HEK293 (cell line): ENCODE data around the gene BAIAP3.

Source experiments
- CTCF ChIA-PET: fragments of 350-600 bp; formaldehyde crosslinking; extraction: SDS; loops from one replicate; lab custom pipeline; 2021; ENCODE audit warnings: antibody characterized with exemption; lab: Yijun Ruan, JAX
- POLR2A ChIA-PET: fragments of 300-600 bp; formaldehyde crosslinking; extraction: SDS; loops from one replicate; lab custom pipeline; 2020; ENCODE audit warnings: antibody characterized with exemption, inconsistent platforms; lab: Yijun Ruan, JAX
- H3K27ac ChIP-seq: fragments of 200-500 bp; sonication (Bioruptor generic); 2 replicates; pipeline ENCODE4 v1.5.1; 2014; ENCODE audit warnings: low read depth, low read length, control low read depth, inconsistent platforms; ENCODE audit errors: extremely low read depth
- H3K36me3 ChIP-seq, 2 experiments: fragments of 200-500 bp in 1 of 2; sonication (Bioruptor generic) in 1 of 2; 1 replicate in 1 of 2; 2 replicates in 1 of 2; pipeline ENCODE4 v1.5.1; 2014 to 2017; ENCODE audit warnings: inconsistent platforms in 2 of 2, low read length in 2 of 2; ENCODE audit not compliant: control insufficient read depth in 2 of 2, insufficient read depth in 1 of 2
- H3K4me1 ChIP-seq: fragments of 200-500 bp; sonication (Bioruptor generic); 2 replicates; pipeline ENCODE4 v1.5.1; 2014; ENCODE audit warnings: mild to moderate bottlenecking, low read length, inconsistent platforms; ENCODE audit not compliant: control insufficient read depth, insufficient read depth
- H3K4me3 ChIP-seq: 2 replicates; pipeline ENCODE4 v1.5.1; 2011; ENCODE audit warnings: low read depth, mild to moderate bottlenecking, control low read depth, low read length, moderate library complexity
- H3K9me3 ChIP-seq: fragments of 200-500 bp; sonication (Bioruptor generic); 2 replicates; pipeline ENCODE4 v1.5.1; 2014; ENCODE audit warnings: low read depth, low read length, inconsistent platforms; ENCODE audit not compliant: control insufficient read depth, insufficient read depth
- BCL11B ChIP-seq: fragments of 450-650 bp; formaldehyde crosslinking; IDR thresholded peaks from 2 replicates; pipeline ENCODE4 v1.5.1; 2016; ENCODE audit warnings: low read depth, missing biosample characterization, missing genetic modification characterization
- FEZF1 ChIP-seq: fragments of 450-650 bp; formaldehyde crosslinking; IDR thresholded peaks from 2 replicates; pipeline ENCODE4 v1.5.1; 2016; ENCODE audit warnings: missing biosample characterization, missing genetic modification characterization
- HOXD13 ChIP-seq: sonication (generic); formaldehyde crosslinking; IDR thresholded peaks from 2 replicates; pipeline ENCODE4 v1.8.0; 2022; ENCODE audit warnings: missing genetic modification reagents, borderline replicate concordance
- KLF1 ChIP-seq: fragments of 450-650 bp; formaldehyde crosslinking; IDR thresholded peaks from 2 replicates; pipeline ENCODE4 v1.5.1; 2016; ENCODE audit warnings: missing biosample characterization, missing genetic modification characterization
- KLF16 ChIP-seq: fragments of 450-650 bp; formaldehyde crosslinking; IDR thresholded peaks from 2 replicates; pipeline ENCODE4 v1.5.1; 2017; ENCODE audit warnings: missing biosample characterization, missing genetic modification characterization
- TRIM28 ChIP-seq: IDR thresholded peaks from 2 replicates; pipeline ENCODE4 v1.6.1; 2011; ENCODE audit warnings: low read length, control low read depth, borderline replicate concordance
- ZBTB17 ChIP-seq: fragments of 450-650 bp; formaldehyde crosslinking; IDR thresholded peaks from 2 replicates; pipeline ENCODE4 v1.5.1; 2016; ENCODE audit warnings: missing biosample characterization, missing genetic modification characterization
- ZBTB8A ChIP-seq: fragments of 450-650 bp; formaldehyde crosslinking; IDR thresholded peaks from 2 replicates; pipeline ENCODE4 v1.5.1; 2016; ENCODE audit warnings: missing biosample characterization, missing genetic modification characterization
- ZFHX2 ChIP-seq: fragments of 450-650 bp; formaldehyde crosslinking; conservative IDR thresholded peaks from 2 replicates; pipeline ENCODE4 v1.5.1; 2016; ENCODE audit warnings: missing biosample characterization, missing genetic modification characterization
- ZNF121 ChIP-seq: fragments of 450-650 bp; formaldehyde crosslinking; IDR thresholded peaks from 2 replicates; pipeline ENCODE4 v1.5.1; 2016; ENCODE audit warnings: missing biosample characterization, missing genetic modification characterization
- ZNF37A ChIP-seq: fragments of 450-650 bp; IDR thresholded peaks from 2 replicates; pipeline ENCODE4 v1.5.1; 2018; ENCODE audit warnings: missing biosample characterization, missing genetic modification characterization
- ZNF391 ChIP-seq: fragments of 450-650 bp; formaldehyde crosslinking; IDR thresholded peaks from 2 replicates; pipeline ENCODE4 v1.5.1; 2016; ENCODE audit warnings: low read depth, missing biosample characterization, missing genetic modification characterization, borderline replicate concordance
- ZNF394 ChIP-seq: fragments of 450-650 bp; formaldehyde crosslinking; IDR thresholded peaks from 2 replicates; pipeline ENCODE4 v1.5.1; 2016; ENCODE audit warnings: missing biosample characterization, missing genetic modification characterization, mild to moderate bottlenecking, moderate library complexity, borderline replicate concordance
- ZNF473 ChIP-seq: fragments of 450-650 bp; formaldehyde crosslinking; IDR thresholded peaks from 2 replicates; pipeline ENCODE4 v1.5.1; 2017; ENCODE audit warnings: missing biosample characterization, missing genetic modification characterization
- ZNF501 ChIP-seq: fragments of 450-650 bp; formaldehyde crosslinking; IDR thresholded peaks from 2 replicates; pipeline ENCODE4 v1.5.1; 2016; ENCODE audit warnings: missing biosample characterization, missing genetic modification characterization
- ZNF530 ChIP-seq: fragments of 450-650 bp; formaldehyde crosslinking; IDR thresholded peaks from 2 replicates; pipeline ENCODE4 v1.5.1; 2016; ENCODE audit warnings: low read depth, missing biosample characterization, missing genetic modification characterization
- ZNF544 ChIP-seq: fragments of 450-650 bp; formaldehyde crosslinking; IDR thresholded peaks from 2 replicates; pipeline ENCODE4 v1.5.0; 2017; ENCODE audit warnings: missing biosample characterization, missing genetic modification characterization
- ZNF561 ChIP-seq: fragments of 450-650 bp; IDR thresholded peaks from 2 replicates; pipeline ENCODE4 v1.5.1; 2018; ENCODE audit warnings: missing biosample characterization, missing genetic modification characterization, borderline replicate concordance
- ZNF600 ChIP-seq: fragments of 450-650 bp; formaldehyde crosslinking; IDR thresholded peaks from 2 replicates; pipeline ENCODE4 v1.5.1; 2016; ENCODE audit warnings: missing biosample characterization, missing genetic modification characterization
- ZNF610 ChIP-seq: fragments of 450-650 bp; formaldehyde crosslinking; IDR thresholded peaks from 2 replicates; pipeline ENCODE4 v1.5.1; 2016; ENCODE audit warnings: missing biosample characterization, missing genetic modification characterization, borderline replicate concordance
- ZSCAN30 ChIP-seq: fragments of 450-650 bp; IDR thresholded peaks from 2 replicates; pipeline ENCODE4 v1.5.1; 2018; ENCODE audit warnings: missing biosample characterization, mild to moderate bottlenecking, missing genetic modification characterization, moderate library complexity
- TF ChIP-seq, protein P1 (sequence below): fragments of 450-650 bp; formaldehyde crosslinking; IDR thresholded peaks from 2 replicates; pipeline ENCODE4 v1.5.1; 2017; ENCODE audit warnings: missing biosample characterization, missing genetic modification characterization
- TF ChIP-seq, protein P2 (sequence below): fragments of 450-650 bp; formaldehyde crosslinking; IDR thresholded peaks from 2 replicates; pipeline ENCODE4 v1.5.1; 2016; ENCODE audit warnings: missing biosample characterization, missing genetic modification characterization
- TF ChIP-seq, protein P3 (sequence below): fragments of 450-650 bp; formaldehyde crosslinking; IDR thresholded peaks from 2 replicates; pipeline ENCODE4 v1.5.1; 2016; ENCODE audit warnings: missing biosample characterization, missing genetic modification characterization
- TF ChIP-seq, protein P4 (sequence below): fragments of 450-650 bp; formaldehyde crosslinking; IDR thresholded peaks from 2 replicates; pipeline ENCODE4 v1.5.1; 2016; ENCODE audit warnings: missing biosample characterization, missing genetic modification characterization, low read depth

The BAIAP3 gene

DNA sequence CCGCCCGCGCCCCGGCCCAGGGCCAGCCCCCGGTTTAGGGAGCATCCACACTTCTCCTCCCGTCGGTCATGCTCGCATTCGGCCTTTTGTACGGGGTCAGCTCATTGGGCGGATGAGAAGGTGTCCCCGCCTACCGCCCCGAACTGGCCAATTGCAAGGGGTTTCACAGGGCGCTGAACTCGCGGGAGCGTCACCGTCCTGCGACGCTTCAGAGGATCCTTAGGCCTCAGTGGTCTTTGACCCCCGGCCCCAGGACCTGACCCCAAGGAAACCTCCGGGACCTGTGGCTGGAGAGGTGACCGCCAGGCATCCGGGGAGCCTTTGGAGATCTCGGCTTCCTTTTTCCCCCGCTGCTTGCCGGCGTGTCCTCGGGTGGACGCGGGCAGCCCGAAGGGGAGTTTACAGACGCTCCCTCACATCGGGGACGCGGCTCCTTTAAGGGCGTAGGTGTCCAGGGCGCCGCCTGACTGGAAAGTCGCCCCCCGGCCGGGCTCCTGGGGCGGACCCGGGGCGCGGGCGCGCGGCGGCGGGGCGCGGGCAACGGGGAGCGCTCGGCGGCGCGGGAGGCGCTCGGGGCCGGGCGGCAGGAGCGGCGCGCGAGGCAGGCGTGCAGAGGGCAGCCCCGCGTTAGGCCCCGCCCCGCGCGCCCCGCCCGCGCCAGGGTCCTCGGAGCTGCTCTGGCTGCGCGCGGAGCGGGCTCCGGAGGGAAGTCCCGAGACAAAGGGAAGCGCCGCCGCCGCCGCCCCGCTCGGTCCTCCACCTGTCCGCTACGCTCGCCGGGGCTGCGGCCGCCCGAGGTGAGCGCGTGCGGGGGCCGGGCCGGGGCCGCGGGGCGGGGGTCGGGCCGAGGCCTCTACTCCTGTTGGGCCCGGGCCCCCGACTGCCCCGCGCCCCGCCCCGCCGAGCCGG lies 24.2 kb upstream of the BAIAP3 start, which contains the start of gene UBE2I (continued):
- TF ChIP-seq KLF1 (tag by site-specific recombination), result peak; percentile 65
- TF ChIP-seq ZNF473 (tag by site-specific recombination), result no peak
- peak; percentile 93 for TF ChIP-seq ZNF561 (tag by site-specific recombination)
- TF ChIP-seq, protein P1, sequence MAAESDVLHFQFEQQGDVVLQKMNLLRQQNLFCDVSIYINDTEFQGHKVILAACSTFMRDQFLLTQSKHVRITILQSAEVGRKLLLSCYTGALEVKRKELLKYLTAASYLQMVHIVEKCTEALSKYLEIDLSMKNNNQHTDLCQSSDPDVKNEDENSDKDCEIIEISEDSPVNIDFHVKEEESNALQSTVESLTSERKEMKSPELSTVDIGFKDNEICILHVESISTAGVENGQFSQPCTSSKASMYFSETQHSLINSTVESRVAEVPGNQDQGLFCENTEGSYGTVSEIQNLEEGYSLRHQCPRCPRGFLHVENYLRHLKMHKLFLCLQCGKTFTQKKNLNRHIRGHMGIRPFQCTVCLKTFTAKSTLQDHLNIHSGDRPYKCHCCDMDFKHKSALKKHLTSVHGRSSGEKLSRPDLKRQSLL (tag by site-specific recombination), result 0 out of 2 replicates have a peak, but pooled peaks have one; percentile 18
- peak; percentile 82; the same call in 1 of the 2 replicates for TF ChIP-seq ZNF501
- TF ChIP-seq, protein P2, sequence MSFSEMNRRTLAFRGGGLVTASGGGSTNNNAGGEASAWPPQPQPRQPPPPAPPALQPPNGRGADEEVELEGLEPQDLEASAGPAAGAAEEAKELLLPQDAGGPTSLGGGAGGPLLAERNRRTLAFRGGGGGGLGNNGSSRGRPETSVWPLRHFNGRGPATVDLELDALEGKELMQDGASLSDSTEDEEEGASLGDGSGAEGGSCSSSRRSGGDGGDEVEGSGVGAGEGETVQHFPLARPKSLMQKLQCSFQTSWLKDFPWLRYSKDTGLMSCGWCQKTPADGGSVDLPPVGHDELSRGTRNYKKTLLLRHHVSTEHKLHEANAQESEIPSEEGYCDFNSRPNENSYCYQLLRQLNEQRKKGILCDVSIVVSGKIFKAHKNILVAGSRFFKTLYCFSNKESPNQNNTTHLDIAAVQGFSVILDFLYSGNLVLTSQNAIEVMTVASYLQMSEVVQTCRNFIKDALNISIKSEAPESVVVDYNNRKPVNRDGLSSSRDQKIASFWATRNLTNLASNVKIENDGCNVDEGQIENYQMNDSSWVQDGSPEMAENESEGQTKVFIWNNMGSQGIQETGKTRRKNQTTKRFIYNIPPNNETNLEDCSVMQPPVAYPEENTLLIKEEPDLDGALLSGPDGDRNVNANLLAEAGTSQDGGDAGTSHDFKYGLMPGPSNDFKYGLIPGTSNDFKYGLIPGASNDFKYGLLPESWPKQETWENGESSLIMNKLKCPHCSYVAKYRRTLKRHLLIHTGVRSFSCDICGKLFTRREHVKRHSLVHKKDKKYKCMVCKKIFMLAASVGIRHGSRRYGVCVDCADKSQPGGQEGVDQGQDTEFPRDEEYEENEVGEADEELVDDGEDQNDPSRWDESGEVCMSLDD (tag by site-specific recombination), result peak; percentile 60; the same call in 1 of the 2 replicates
- peak; percentile 72 for TF ChIP-seq ZNF394 (tag by site-specific recombination)

DNA sequence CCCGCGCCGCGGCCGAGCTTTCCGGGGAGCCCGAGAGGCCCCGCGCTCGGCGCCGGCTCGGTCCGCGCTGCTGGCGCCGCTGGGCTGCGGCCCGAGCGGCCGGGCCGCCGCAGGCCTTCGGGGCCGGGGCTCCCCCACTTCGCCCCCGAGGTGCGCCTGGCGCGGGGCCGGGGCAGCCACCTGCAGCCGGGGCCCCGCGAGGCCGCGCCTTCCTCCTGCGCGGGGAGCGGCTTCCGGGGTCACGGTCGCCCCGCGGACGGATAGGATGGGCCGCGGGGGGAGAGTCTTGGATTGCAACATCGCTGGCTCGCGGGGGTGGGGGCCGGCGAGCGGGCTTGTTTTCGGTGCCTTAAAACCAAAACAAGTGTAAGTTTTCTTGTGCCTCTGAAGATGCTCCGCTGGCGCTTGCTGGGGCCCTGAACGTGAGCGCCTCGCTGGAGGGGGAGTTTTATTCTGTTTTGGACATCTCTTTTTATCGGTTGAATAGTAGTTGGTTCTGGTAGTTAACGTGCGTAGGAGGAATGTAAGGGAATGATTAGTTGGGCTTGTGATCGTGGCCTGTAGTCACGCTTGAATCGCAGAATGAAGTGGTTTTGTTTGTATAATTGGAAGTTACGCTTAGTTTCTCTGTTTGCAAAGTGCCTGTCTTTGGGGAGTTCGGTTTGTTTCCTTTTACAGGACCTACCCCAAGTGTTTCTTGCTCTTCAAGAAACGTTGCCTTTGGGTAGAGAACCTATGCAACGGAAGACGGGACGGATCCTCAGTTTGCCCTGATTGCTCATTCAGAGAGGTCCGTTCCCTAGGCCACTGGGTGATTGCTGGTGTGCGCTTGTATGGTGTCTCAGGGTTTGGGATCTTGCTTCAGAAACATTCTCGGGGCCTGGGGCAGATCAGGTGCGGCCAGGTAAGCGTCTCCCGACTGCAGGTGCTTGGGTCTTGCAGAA lies 23.3 kb upstream of the BAIAP3 start:
- Histone ChIP-seq H3K4me3 (peak overlapping the region; percentile 81), H3K9me3 (no peaks in the 10 kb centered on the region), H3K27ac (peak overlapping the region; percentile 100), H3K4me1 (peaks cover 8% of the 10 kb centered on the region), H3K36me3 (peaks cover 0 to 42% of the 10 kb centered on the region in 2 experiments; a peak in 1 of 3 replicates)
- POLR2A ChIA-PET, result interaction anchor here (0.8 to 1.6 kb wide), 2 partner anchors 32 to 36 kb away, joined by 7 to 10 read pairs; no protein-coding TSS in a partner anchor
- CTCF ChIA-PET, result no interaction called here
- TF ChIP-seq ZNF600 (tag by site-specific recombination) (0 out of 2 replicates have a peak, but pooled peaks have one; percentile 15), ZSCAN30 (tag by site-specific recombination) (0 out of 2 replicates have a peak, but pooled peaks have one; percentile 19), TRIM28 (no peak), HOXD13 (no peak), ZNF37A (tag by site-specific recombination) (no peak), ZFHX2 (peak; percentile 75), ZBTB8A (no peak), ZBTB17 (peak; percentile 70; the same call in 1 of the 2 replicates), ZNF121 (tag by site-specific recombination) (no peak), ZNF544 (no peak), ZNF391 (tag by site-specific recombination) (peak; percentile 66; the same call in 1 of the 2 replicates), KLF16 (0 out of 2 replicates have a peak, but pooled peaks have one; percentile 32), FEZF1 (tag by site-specific recombination) (no peak), ZNF610 (tag by site-specific recombination) (no peak), BCL11B (tag by site-specific recombination) (no peak; the same call in 1 of the 2 replicates), ZNF530 (no peak)
- TF ChIP-seq, protein P3, sequence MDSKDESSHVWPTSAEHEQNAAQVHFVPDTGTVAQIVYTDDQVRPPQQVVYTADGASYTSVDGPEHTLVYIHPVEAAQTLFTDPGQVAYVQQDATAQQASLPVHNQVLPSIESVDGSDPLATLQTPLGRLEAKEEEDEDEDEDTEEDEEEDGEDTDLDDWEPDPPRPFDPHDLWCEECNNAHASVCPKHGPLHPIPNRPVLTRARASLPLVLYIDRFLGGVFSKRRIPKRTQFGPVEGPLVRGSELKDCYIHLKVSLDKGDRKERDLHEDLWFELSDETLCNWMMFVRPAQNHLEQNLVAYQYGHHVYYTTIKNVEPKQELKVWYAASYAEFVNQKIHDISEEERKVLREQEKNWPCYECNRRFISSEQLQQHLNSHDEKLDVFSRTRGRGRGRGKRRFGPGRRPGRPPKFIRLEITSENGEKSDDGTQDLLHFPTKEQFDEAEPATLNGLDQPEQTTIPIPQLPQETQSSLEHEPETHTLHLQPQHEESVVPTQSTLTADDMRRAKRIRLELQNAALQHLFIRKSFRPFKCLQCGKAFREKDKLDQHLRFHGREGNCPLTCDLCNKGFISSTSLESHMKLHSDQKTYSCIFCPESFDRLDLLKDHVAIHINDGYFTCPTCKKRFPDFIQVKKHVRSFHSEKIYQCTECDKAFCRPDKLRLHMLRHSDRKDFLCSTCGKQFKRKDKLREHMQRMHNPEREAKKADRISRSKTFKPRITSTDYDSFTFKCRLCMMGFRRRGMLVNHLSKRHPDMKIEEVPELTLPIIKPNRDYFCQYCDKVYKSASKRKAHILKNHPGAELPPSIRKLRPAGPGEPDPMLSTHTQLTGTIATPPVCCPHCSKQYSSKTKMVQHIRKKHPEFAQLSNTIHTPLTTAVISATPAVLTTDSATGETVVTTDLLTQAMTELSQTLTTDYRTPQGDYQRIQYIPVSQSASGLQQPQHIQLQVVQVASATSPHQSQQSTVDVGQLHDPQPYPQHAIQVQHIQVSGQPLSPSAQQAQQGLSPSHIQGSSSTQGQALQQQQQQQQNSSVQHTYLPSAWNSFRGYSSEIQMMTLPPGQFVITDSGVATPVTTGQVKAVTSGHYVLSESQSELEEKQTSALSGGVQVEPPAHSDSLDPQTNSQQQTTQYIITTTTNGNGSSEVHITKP (tag by site-specific recombination), result peak; percentile 70
- TF ChIP-seq, protein P4, sequence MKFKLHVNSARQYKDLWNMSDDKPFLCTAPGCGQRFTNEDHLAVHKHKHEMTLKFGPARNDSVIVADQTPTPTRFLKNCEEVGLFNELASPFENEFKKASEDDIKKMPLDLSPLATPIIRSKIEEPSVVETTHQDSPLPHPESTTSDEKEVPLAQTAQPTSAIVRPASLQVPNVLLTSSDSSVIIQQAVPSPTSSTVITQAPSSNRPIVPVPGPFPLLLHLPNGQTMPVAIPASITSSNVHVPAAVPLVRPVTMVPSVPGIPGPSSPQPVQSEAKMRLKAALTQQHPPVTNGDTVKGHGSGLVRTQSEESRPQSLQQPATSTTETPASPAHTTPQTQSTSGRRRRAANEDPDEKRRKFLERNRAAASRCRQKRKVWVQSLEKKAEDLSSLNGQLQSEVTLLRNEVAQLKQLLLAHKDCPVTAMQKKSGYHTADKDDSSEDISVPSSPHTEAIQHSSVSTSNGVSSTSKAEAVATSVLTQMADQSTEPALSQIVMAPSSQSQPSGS (tag by site-specific recombination), result no peak
